ENCODE data around the gene PATJ. TPM values are rescaled to one million over a fixed set of nuclear protein-coding genes. Genes with fewer than 3 reads are reported as not detected.
"Not testable (repeated sequence)": the region's sequence is repeated elsewhere in the genome, so short reads cannot be mapped to it uniquely, and the experiment has no call there.

PATJ gene
- total RNA-seq, 1 donor from 2014 or later = 5.7 TPM

GRCh38 chr1:62140666-62141065 lies 398.4 kb downstream of the PATJ start:
- no peak overlapping the region for H3K4me3 ChIP-seq (ENCODE audit: low read length in 3 of 3)
- no peaks in the 10 kb centered on the region for H3K27me3 ChIP-seq (ENCODE audit: control insufficient read depth in 3 of 3, insufficient read depth in 3 of 3, low read length in 3 of 3)
- no peaks in the 10 kb centered on the region for H3K9me3 ChIP-seq (ENCODE audit: control insufficient read depth in 3 of 3, low read length in 3 of 3)
- H3K4me1 ChIP-seq (ENCODE audit: control insufficient read depth in 3 of 3, insufficient read depth in 3 of 3, low read length in 3 of 3) = peaks cover 7 to 12% (median 10%) of the 10 kb centered on the region in 3 donors
- H3K27ac ChIP-seq (ENCODE audit: low read depth, low read length) = no peak overlapping the region
- H3K36me3 ChIP-seq (ENCODE audit: control insufficient read depth in 3 of 3, insufficient read depth in 3 of 3, low read length in 3 of 3) = no peaks in the 10 kb centered on the region
- H3K9ac ChIP-seq (ENCODE audit: low read depth in 1 of 3, low read length in 3 of 3) = no peak overlapping the region

- Histone ChIP-seq H3K27ac (ENCODE audit: low read depth, low read length) (no peak overlapping the region), H3K9me3 (ENCODE audit: control insufficient read depth in 3 of 3, low read length in 3 of 3) (no peaks in the 10 kb centered on the region), H3K9ac (ENCODE audit: low read depth in 1 of 3, low read length in 3 of 3) (no peak overlapping the region), H3K36me3 (ENCODE audit: control insufficient read depth in 3 of 3, insufficient read depth in 3 of 3, low read length in 3 of 3) (no peaks in the 10 kb centered on the region), H3K4me1 (ENCODE audit: control insufficient read depth in 3 of 3, insufficient read depth in 3 of 3, low read length in 3 of 3) (peaks cover 7 to 12% (median 10%) of the 10 kb centered on the region in 3 donors), H3K4me3 (ENCODE audit: low read length in 3 of 3) (no peak overlapping the region), H3K27me3 (ENCODE audit: control insufficient read depth in 3 of 3, insufficient read depth in 3 of 3, low read length in 3 of 3) (no peaks in the 10 kb centered on the region)
These were observed 400.2 kb downstream of the PATJ start for GRCh38 chr1:62142496-62142895.

- no peak overlapping the region for H3K4me3 ChIP-seq (ENCODE audit: low read length in 3 of 3)
These were observed 402.1 kb downstream of the PATJ start for GRCh38 chr1:62144238-62144831.

GRCh38 chr1:62159940-62160348 lies 417.7 kb downstream of the PATJ start:
- Histone ChIP-seq H3K27ac (ENCODE audit: low read depth, low read length) (no peak overlapping the region), H3K4me1 (ENCODE audit: control insufficient read depth in 3 of 3, insufficient read depth in 3 of 3, low read length in 3 of 3) (no peaks in the 10 kb centered on the region), H3K4me3 (ENCODE audit: low read length in 3 of 3) (no peak overlapping the region), H3K9me3 (ENCODE audit: control insufficient read depth in 3 of 3, low read length in 3 of 3) (no peaks in the 10 kb centered on the region), H3K9ac (ENCODE audit: low read depth in 1 of 3, low read length in 3 of 3) (no peak overlapping the region), H3K27me3 (ENCODE audit: control insufficient read depth in 3 of 3, insufficient read depth in 3 of 3, low read length in 3 of 3) (no peaks in the 10 kb centered on the region), H3K36me3 (ENCODE audit: control insufficient read depth in 3 of 3, insufficient read depth in 3 of 3, low read length in 3 of 3) (peaks cover 2 to 9% (median 8%) of the 10 kb centered on the region in 3 donors)

More at GRCh38 chr1:62144238-62144831, 402.1 kb downstream of the PATJ start:
- peaks cover 3 to 9% (median 7%) of the 10 kb centered on the region in 3 donors for H3K4me1 ChIP-seq (ENCODE audit: control insufficient read depth in 3 of 3, insufficient read depth in 3 of 3, low read length in 3 of 3)
- no peak overlapping the region for H3K9ac ChIP-seq (ENCODE audit: low read depth in 1 of 3, low read length in 3 of 3)
- H3K27ac ChIP-seq (ENCODE audit: low read depth, low read length) = no peak overlapping the region
- no peaks in the 10 kb centered on the region for H3K9me3 ChIP-seq (ENCODE audit: control insufficient read depth in 3 of 3, low read length in 3 of 3)
- H3K36me3 ChIP-seq (ENCODE audit: control insufficient read depth in 3 of 3, insufficient read depth in 3 of 3, low read length in 3 of 3) = peaks cover 6 to 12% (median 7%) of the 10 kb centered on the region in 3 donors
- no peaks in the 10 kb centered on the region for H3K27me3 ChIP-seq (ENCODE audit: control insufficient read depth in 3 of 3, insufficient read depth in 3 of 3, low read length in 3 of 3)

GRCh38 chr1:62161711-62162110 lies 419.4 kb downstream of the PATJ start:
- Histone ChIP-seq H3K36me3 (ENCODE audit: control insufficient read depth in 3 of 3, insufficient read depth in 3 of 3, low read length in 3 of 3) (peaks cover 2 to 9% (median 8%) of the 10 kb centered on the region in 3 donors), H3K4me3 (ENCODE audit: low read length in 3 of 3) (no peak overlapping the region), H3K27ac (ENCODE audit: low read depth, low read length) (no peak overlapping the region), H3K27me3 (ENCODE audit: control insufficient read depth in 3 of 3, insufficient read depth in 3 of 3, low read length in 3 of 3) (no peaks in the 10 kb centered on the region), H3K4me1 (ENCODE audit: control insufficient read depth in 3 of 3, insufficient read depth in 3 of 3, low read length in 3 of 3) (no peaks in the 10 kb centered on the region), H3K9ac (ENCODE audit: low read depth in 1 of 3, low read length in 3 of 3) (no peak overlapping the region), H3K9me3 (ENCODE audit: control insufficient read depth in 3 of 3, low read length in 3 of 3) (no peaks in the 10 kb centered on the region)

- H3K36me3 ChIP-seq (ENCODE audit: control insufficient read depth in 3 of 3, insufficient read depth in 3 of 3, low read length in 3 of 3); H3K9me3 ChIP-seq (ENCODE audit: control insufficient read depth in 3 of 3, low read length in 3 of 3); H3K27me3 ChIP-seq (ENCODE audit: control insufficient read depth in 3 of 3, insufficient read depth in 3 of 3, low read length in 3 of 3); H3K9ac ChIP-seq (ENCODE audit: low read depth in 1 of 3, low read length in 3 of 3); H3K4me3 ChIP-seq (ENCODE audit: low read length in 3 of 3); H3K27ac ChIP-seq (ENCODE audit: low read depth, low read length); H3K4me1 ChIP-seq (ENCODE audit: control insufficient read depth in 3 of 3, insufficient read depth in 3 of 3, low read length in 3 of 3): not testable (repeated sequence)
These were observed 428.1 kb downstream of the PATJ start for GRCh38 chr1:62170380-62170779.

GRCh38 chr1:62175568-62176179 lies 433.4 kb downstream of the PATJ start:
- Histone ChIP-seq H3K9me3 (ENCODE audit: control insufficient read depth in 3 of 3, low read length in 3 of 3) (no peaks in the 10 kb centered on the region), H3K9ac (ENCODE audit: low read depth in 1 of 3, low read length in 3 of 3) (no peak overlapping the region), H3K36me3 (ENCODE audit: control insufficient read depth in 3 of 3, insufficient read depth in 3 of 3, low read length in 3 of 3) (no peaks in the 10 kb centered on the region), H3K27me3 (ENCODE audit: control insufficient read depth in 3 of 3, insufficient read depth in 3 of 3, low read length in 3 of 3) (peaks cover 0 to 6% (median 4%) of the 10 kb centered on the region in 3 donors), H3K27ac (ENCODE audit: low read depth, low read length) (no peak overlapping the region), H3K4me3 (ENCODE audit: low read length in 3 of 3) (no peak overlapping the region), H3K4me1 (ENCODE audit: control insufficient read depth in 3 of 3, insufficient read depth in 3 of 3, low read length in 3 of 3) (no peaks in the 10 kb centered on the region)

- Histone ChIP-seq H3K36me3 (ENCODE audit: control insufficient read depth in 3 of 3, insufficient read depth in 3 of 3, low read length in 3 of 3) (no peaks in the 10 kb centered on the region), H3K27ac (ENCODE audit: low read depth, low read length) (no peak overlapping the region), H3K9ac (ENCODE audit: low read depth in 1 of 3, low read length in 3 of 3) (no peak overlapping the region), H3K9me3 (ENCODE audit: control insufficient read depth in 3 of 3, low read length in 3 of 3) (no peaks in the 10 kb centered on the region), H3K4me1 (ENCODE audit: control insufficient read depth in 3 of 3, insufficient read depth in 3 of 3, low read length in 3 of 3) (no peaks in the 10 kb centered on the region), H3K4me3 (ENCODE audit: low read length in 3 of 3) (no peak overlapping the region), H3K27me3 (ENCODE audit: control insufficient read depth in 3 of 3, insufficient read depth in 3 of 3, low read length in 3 of 3) (peaks cover 0 to 6% (median 4%) of the 10 kb centered on the region in 3 donors)
These were observed 434.5 kb downstream of the PATJ start for GRCh38 chr1:62176597-62177312.

- H3K27me3 ChIP-seq (ENCODE audit: control insufficient read depth in 3 of 3, insufficient read depth in 3 of 3, low read length in 3 of 3) = peaks cover 0 to under 1% (median 0%) of the 10 kb centered on the region in 3 donors
- no peaks in the 10 kb centered on the region for H3K36me3 ChIP-seq (ENCODE audit: control insufficient read depth in 3 of 3, insufficient read depth in 3 of 3, low read length in 3 of 3)
- no peak overlapping the region for H3K9ac ChIP-seq (ENCODE audit: low read depth in 1 of 3, low read length in 3 of 3)
- H3K9me3 ChIP-seq (ENCODE audit: control insufficient read depth in 3 of 3, low read length in 3 of 3) = no peaks in the 10 kb centered on the region
- no peaks in the 10 kb centered on the region for H3K4me1 ChIP-seq (ENCODE audit: control insufficient read depth in 3 of 3, insufficient read depth in 3 of 3, low read length in 3 of 3)
- H3K4me3 ChIP-seq (ENCODE audit: low read length in 3 of 3) = no peak overlapping the region
- H3K27ac ChIP-seq (ENCODE audit: low read depth, low read length) = no peak overlapping the region
These were observed 435.3 kb downstream of the PATJ start for GRCh38 chr1:62177621-62178020.

- Histone ChIP-seq H3K9ac (ENCODE audit: low read depth in 1 of 3, low read length in 3 of 3) (no peak overlapping the region), H3K4me1 (ENCODE audit: control insufficient read depth in 3 of 3, insufficient read depth in 3 of 3, low read length in 3 of 3) (no peaks in the 10 kb centered on the region), H3K27ac (ENCODE audit: low read depth, low read length) (no peak overlapping the region), H3K27me3 (ENCODE audit: control insufficient read depth in 3 of 3, insufficient read depth in 3 of 3, low read length in 3 of 3) (no peaks in the 10 kb centered on the region), H3K36me3 (ENCODE audit: control insufficient read depth in 3 of 3, insufficient read depth in 3 of 3, low read length in 3 of 3) (no peaks in the 10 kb centered on the region), H3K9me3 (ENCODE audit: control insufficient read depth in 3 of 3, low read length in 3 of 3) (no peaks in the 10 kb centered on the region), H3K4me3 (ENCODE audit: low read length in 3 of 3) (no peak overlapping the region)
These were observed 436.1 kb downstream of the PATJ start for GRCh38 chr1:62178372-62178771.

Measured in skeletal muscle tissue (tissue), 4 donors.